ENCODE results near the gene TMEM219.
"Not testable (repeated sequence)": the region's sequence is repeated elsewhere in the genome, so short reads cannot be mapped to it uniquely, and the experiment has no call there.

TMEM219 gene, protein sequence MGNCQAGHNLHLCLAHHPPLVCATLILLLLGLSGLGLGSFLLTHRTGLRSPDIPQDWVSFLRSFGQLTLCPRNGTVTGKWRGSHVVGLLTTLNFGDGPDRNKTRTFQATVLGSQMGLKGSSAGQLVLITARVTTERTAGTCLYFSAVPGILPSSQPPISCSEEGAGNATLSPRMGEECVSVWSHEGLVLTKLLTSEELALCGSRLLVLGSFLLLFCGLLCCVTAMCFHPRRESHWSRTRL

DNA sequence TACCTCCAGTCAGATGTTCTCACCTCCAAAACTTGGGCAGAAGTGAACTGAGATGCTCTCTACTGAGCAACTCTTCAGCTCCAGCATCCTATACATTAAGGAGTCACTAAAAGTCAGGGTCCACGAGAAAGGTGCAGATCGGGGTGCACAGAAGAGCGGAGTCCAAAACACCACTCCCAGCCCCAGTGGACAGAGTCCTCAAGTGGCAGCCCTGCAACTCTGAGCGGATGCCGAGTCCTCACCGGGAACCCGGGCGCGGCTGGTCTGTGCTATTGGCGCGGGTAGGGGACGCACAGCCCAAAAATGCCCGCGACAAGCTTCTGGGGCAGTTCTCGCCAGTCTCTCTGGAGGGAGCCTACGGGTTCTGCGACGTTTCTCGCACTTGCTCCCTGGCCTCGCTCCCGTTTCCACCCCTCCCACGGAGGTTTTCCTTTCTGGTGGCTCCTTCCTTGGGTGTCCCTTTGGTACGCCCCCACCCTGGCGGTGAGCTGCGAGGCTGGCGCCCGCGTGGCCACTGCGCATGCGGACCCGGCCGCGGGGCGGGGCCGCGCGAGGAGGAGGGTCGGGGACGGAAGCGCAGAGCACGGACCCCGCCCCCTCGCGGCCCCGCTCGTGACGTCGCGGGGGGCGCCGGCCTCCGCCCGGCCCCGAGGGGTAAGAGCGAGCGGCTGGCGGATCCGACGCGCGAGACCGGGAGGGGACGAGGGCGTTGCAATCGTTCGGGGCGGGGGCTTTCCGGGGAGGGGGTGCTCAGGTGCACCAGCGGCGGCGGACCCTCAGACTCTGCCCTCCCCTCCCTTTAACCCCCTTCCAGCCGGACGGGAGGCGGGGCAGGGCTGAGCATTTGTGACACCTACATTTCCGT is at the start of gene TMEM219:
TSS of gene TMEM219 (plus strand) at position 601 of the 865 bp plus-strand sequence. CDS start 1,065 bp downstream, outside the sequence.
- DNase-seq, result peak; percentile 87

DNA sequence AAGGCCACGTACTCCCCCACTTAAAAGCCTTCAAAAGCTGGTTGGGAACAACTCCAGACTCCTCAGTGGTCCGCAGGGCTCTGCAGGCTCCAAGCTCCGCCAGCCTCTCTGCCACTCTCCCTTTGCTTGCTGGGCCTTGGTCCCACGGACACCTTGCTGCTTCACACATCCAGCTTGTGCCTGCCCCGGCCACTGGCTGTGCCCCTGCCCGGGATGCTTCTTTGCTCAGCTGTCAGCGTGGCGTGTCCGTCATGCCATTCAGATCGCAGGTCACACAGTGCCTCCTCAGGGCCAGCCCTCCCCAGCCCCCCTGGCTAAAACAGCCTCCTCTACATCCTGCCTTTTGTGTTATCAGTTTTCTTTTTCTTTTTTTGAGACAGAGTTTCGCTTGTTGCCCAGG is 49.8 kb upstream of the TMEM219 start:
- DNase-seq, result no peak

DNA sequence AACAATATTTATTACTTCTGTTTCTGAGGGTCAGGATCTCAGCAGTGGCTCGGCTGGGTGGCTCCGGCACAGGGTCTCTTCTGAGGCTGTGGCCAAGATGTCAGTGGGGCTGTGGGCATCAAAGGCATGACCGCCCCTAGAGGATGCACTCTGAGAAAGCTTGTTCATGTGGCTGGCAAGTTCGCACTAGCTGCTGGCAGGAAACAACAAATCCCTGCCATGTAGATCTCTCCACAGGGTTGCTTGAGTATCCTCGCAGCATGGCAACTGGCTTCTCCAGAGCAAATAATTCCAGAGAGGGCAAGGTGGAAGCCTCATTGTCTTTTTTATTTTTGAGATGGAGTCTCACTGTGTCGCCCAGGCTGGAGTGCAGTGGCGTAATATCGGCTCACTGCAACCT is 48.4 kb upstream of the TMEM219 start:
- DNase-seq, result no peak

DNA sequence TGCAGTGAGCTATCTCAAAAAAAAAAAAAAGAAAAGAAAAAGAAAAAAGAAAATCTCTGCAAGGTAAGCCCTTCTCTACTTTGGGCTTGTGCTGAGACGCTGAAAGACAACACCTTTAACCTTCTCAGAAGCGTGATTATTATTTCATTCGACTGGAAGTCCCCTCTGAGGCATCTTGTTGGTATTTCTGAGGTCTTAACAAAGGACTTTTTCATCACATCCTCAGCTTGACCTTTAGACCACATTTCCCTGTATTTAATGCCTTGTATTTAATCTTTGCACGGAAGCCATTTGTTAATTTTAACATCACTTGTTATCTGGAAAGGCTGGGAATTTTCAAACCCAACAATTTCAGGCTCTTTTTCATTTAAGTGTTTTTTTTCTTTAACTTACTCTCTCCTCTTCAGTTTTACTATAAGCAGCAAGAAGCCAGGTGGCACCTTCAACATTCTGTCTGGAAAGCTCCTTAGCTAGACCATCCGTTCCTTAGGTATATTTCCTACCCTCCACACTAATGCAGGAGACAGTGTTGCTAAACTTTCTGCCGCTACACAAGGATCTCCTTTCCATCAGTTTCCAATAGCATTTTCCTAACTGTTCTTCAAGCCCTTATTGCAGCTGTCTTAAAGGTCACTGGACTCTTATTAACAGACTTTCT is 46.2 kb upstream of the TMEM219 start:
- no peak for DNase-seq

DNA sequence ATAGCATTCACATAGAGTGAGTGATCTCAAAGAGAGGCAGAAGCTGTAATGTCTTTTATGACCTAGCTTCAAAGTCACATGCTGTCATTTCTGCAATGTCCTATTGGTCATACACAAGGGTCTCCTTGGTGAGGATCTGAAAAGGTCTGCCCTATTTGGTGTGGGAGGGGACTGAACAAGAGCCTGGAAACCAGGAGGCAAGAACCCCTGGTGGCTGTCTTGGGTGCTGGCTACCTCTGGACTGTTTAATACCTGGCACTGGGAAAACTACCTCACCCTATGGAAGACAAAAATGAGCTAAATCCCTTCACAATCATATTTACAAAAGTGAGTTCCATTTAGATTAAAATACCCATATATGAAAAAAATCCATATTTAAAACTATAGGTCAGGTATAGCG is 44.9 kb upstream of the TMEM219 start:
- no peak for DNase-seq

DNA sequence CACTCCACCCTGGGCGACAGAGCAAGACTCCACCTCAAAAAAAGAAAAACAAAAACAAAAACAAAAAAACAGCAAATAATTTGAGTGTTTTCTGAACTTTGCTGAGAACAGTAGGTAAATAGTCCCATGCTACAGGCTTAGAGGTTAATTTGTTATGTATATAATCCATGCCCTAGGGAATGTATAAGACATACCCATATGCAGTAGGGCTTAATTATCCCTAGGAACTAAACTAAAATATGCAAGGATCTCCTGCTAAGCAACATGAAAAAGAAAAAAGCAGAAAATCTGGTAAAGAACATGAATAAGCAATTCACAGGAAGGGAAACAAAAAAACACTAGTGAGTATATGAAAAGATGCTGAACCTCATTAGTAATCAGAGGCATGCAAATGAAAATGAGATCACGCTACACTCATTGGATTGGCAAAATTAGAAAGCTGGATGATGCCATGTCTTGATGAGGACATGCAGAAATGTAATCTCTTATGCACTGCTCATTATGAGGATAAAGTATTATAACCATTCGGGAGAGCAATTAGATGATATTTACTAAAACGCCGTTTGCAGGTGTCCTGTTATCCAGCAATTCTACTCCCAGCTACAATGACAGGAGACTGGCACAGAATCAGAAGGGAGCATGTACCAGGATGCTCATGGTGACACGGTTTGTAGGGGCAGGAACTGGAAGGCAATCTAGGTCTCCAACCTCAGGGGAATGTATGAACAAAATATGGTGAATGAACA is 41.4 kb upstream of the TMEM219 start:
- no peak for DNase-seq

DNA sequence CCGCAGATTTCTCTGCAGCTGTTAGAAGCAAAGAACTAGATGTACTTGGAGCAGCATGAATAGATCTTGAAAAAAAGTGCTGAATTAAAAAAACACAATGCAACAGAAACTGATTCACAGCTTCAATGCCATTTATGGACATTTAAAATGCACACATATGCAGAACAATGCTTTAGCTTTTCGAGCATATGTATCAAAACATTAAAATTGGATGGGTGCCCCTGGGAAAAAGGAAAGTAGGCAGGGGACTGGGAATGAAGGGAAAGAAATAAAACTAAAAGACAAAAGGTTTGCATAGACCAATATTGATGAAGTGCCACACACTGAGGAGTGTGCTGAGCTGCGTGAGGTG is 40.9 kb upstream of the TMEM219 start:
- no peak for DNase-seq

DNA sequence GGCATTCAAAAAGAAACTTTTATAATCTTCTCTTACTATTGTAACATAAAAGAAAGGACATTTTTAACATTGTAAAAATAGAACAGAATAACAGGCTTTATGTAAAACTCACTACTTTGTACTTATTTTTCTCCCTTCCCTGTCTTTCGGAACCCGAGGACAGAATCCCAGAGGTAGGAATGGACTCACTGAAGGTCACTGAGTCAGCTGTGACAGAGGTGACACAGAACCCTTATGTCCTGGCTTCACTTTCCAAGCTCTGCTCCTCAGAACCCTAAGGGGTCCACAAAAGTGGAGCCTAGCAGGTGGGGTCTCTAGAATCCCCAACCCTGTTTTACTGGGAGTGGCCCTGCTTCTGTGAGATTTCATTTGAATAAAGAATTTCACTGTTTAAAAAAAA is 39.6 kb upstream of the TMEM219 start:
- DNase-seq, result no peak

DNA sequence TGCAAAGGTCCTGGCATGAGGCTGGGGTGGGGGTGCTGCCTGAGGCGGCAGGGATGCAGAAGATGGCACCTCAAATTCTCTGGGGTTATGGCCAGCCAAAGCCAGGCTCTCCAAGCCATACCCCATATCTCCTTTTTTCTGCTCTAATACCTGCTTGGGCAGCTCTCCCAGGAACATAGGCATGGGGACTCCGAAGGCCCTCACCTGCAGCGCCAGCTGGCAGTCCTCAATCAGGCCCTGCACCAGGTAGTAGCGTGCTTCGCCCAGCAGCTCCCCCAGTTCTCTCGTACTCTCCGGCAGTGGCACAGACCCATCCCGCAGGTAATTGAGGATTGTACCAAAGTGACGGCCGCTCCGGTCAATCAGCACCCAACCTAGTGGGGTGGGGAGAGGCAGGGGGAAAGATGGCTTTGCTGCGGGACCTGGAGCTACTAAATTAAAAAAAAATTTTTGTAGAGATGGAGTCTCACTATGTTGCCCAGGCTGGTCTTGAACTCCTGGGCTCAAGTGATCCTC is 38.8 kb upstream of the TMEM219 start:
- no peak for DNase-seq

DNA sequence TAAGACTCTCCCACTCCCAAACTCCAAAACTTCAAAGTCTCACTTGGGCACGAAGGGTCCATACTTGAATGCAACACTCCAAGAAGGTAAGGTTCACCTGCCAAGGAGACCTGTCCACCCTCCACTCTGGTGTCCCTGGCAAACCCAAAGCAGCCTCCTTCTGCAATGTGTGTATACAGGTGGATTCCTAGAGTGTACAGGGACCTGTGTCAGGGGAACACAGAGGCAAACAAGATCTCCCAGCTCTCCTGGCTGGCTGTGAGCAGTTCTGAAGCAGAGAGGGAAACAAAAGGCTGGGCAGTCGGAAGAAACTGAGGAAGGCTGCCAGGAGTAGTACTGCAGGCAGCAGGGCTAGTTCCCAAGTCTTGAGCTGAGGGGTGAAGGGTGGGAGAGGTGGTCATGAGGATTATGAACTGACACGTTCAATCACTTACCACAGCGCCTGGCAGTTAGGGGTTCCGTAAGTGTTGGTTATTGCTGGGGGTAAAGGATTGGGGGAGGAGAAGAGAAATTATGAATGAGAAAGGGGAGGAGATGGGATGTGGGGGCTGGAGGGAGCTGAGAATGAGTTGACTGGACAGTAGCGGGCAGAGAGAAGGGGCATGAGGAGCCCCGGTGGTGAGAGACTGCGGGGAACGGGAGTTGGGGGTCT is 36.6 kb upstream of the TMEM219 start:
- no peak for DNase-seq

DNA sequence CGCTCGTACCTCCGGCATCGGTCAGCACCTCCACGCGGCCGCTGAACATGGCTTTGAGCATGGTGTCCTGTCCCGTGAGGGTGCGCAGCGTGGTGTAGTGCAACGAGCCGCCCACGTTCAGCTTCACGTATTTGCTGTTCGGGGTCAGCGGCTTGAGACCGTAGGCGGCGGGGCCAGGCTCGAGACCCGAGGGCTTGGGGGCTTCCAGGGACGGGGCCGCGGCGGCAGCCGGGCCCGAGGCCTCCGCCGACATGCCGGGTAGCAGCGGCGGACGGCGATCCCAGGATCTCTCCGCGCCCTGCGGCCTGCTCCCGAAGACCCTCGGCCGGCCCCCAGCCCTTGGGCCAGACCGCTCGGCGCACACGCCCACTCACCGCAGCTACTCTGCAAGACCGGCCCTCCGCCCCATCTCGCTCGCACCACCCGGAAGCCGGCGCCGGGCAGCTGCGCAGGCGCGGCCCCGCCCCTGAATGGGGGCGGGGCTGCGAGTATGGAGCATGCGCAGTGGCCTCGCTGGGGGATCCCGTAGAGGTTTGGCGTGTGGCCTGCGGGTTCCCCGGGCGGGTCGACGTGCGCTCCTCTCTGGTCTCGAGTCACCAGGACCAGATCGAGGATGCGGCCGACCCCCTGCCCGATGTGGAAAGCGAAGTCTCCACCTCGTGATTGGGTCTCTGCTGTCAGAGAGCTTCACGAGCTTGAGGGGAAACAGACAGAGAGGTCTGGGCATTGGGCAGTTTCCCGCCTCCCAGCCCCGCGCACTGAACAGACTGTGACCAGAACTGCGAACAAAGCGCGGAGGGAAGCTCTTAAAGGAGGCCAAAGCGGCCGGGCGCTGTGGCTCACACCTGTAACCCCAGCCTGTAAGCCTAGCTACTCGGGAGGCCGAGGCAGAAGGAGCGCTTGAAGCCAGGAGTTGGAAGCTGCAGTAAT is 35.8 kb upstream of the TMEM219 start, which contains the start of gene KCTD13:
TSS of gene KCTD13 (minus strand) at position 446 of the 930 bp plus-strand sequence. CDS start at position 253, 193 bp downstream.
- peak; percentile 63 for DNase-seq

DNA sequence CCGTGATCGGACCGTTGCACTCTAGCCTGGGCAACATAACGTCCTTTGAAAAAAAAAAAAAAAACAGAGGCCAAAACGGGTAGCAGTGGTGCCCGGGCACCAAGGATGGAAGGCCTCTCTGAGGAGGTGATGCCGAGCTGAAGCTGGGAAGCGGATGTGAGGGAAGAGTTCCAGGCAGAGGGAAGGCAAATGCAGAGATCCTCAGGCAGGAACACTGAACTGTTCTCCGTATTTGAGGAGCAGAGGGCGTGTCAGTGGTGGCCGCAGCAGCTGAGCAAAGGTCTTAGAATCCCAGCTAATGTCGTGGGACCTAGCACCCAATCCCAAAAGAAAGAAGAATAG is 35.2 kb upstream of the TMEM219 start:
- peak; percentile 11 for DNase-seq

DNA sequence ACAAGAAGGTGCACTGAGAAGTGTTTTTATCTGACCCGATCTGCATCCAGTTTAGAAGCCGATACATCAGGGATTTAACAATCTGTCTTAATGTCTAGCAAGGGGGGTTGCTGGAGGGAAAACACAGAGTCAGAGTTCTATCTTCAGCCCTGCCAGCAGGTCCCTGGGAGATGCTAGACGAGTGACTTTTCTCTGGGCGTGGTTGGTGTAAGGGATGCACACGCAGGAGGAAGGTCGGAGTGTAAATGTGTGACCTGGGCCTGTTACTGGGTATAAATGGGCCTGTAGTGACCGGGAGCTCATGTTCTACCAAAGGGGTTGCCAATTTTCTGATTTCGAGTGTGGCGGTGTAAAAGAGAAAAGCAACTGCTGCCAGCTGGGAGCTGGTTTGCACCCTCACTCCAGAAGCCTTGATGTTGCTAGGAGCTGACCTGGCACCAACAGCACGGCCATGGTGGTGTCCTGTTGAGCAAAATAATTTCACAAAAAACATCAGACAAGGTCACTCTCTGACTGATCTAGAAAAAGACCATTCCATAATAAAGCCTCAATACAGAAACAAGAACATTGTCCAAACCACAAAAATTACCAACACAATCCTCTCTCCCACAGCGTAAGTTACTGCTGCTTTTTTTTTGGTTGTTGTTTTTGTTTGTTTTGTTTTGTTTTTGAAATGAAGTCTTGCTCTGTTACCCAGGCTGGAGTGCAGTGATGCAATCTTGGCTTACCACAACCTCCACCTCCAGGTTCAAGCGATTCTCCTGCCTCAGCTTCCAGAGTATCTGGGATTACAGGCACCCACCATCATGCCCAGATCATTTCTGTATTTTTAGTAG is 34.6 kb upstream of the TMEM219 start:
- no peak for DNase-seq

DNA sequence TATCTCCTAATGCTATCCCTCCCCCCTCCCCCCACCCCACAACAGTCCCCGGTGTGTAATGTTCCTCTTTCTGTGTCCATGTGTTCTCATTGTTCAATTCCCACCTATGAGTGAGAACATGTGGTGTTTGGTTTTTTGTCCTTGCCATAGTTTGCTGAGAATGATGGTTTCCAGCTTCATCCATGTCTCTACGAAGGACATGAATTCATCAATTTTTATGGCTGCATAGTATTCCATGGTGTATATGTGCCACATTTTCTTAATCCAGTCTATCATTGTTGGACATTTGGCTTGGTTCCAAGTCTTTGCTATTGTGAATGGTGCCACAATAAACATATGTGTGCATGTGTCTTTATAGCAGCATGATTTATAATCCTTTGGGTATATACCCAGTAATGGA is 30.1 kb upstream of the TMEM219 start:
- DNase-seq, result not testable (repeated sequence)

DNA sequence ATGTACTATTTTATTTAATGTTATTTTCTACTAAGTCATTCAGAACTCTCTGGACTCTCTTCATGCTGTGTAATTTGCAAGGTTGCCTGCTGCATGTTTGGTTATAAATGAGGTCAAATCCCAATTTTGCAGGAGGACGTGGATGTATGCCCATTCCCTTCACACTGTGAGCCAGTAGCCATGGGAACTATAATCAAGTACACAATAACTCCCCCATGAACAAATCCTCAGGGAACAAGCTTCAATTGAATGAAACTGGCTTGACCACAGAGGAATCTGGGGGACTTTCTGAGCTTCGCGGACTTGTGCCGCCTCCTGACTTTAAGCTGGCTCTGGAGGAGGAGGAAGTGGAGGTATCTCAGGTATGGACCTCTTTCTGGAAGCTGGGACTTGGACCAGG is 21.2 kb upstream of the TMEM219 start:
- no peak for DNase-seq

DNA sequence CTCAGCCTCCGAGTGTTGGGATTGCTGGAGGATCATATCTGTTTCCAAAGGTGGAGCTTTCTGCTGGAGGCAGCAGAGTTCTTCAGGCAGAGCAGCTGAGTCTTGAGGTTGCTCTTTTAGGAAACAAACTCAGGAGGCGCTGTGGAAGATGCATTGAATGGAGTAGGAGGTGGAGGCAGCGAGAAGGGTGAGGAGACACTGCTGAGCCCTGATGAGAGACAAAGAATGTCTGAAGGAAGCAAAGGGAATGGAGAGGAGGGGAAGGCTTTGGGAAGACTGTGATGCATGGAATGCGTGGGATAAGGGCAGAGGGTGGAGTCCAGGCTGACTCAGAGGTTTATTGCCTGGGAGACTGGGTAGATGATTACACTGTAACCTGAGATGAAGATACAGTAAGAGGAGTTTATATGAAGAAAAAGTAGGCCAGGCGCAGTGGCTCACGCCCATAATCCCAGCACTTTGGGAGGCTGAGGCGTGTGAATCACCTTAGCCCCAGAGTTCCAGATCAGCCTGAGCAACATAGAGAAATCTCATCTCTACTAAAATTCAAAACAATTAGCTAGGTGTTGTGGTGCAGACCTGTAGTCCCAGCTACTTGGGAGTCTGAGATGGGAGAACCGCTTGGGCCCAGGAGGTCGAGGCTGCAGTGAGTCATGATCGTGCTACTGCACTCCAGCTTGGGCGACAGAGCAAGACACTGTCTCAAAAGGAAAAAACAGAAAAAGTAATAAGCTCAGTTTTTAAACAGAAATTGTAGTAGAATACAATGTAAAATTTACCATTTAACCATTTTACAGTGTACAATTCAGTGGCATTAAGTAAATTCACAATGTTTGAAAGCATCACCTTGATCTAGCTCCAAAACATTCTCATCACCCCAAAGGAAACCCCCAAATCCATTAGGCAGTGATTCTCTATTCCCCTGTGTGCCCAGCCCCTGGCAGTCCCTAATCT is 17.8 kb upstream of the TMEM219 start:
- peak; percentile 29 for DNase-seq

DNA sequence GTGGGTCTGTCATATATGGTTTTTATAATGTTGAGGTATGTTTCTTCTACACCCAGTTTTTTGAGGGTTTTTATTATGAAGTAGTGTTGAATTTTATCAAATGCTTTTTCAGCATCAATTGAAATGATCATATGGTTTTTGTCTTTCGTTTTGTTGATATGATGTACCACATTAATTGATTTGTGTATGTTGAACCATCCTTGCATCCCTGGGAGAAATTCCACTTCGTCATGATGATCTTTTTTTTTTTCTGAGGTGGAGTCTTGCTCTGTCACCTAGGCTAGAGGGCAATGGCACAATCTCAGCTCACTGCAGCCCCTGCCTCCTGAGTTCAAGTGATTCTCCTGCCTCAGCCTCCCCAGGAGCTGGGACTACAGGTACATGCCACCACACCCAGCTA is 14.0 kb upstream of the TMEM219 start:
- DNase-seq, result no peak

DNA sequence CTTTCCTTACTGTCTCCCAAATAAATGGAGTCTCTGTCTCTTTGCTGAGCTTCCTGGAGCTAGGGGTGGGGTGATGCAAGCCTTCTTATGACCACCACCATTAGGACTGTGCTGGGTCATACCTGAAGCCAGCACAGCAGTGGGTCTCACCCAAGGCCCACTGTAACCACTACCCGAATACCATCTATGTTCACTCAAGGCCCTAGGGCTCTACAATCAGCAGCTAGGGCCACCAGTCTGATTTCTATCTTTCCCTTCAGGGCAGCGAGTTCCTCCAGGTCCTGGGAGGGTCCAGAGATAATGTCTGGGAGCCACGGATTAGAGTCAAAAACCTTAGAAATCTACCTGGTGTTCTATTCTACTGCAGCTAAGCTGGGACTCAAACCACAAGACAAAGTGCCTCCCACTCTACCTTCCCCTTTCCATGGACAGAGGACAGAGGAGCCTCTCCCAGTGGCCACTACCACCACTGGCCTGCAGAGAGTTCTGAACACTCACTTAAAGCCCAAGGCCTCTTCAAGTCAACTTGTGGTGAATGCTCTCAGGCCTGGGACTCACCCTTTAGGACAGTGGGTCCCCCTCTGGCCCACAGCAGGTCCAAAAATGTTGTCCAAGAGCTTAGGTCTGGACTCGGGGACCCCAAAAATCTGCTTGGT is 10.9 kb upstream of the TMEM219 start:
- DNase-seq, result no peak

Measured in NCI-H2171 (cell line).